GM08714 (cell line): ENCODE data around the gene CTIF.
A peak's percentile ranks its signal among the peaks of the same experiment; 100 is the strongest.

Experiments used
- H3K4me3 ChIP-seq: fragments of 200-500 bp; sonication (Bioruptor generic); 2 replicates; pipeline ENCODE4 v1.5.1; 2014; ENCODE audit warnings: mild to moderate bottlenecking, low read length, inconsistent platforms
- ZNF274 ChIP-seq: IDR thresholded peaks from 2 replicates; pipeline ENCODE4 v1.6.1; 2012; ENCODE audit warnings: mild to moderate bottlenecking, low read depth, low read length

CTIF gene

GRCh38 chr18:48827291-48828193 is 288.7 kb downstream of the CTIF start:
- no peak for TF ChIP-seq ZNF274
- H3K4me3 ChIP-seq = no peak overlapping the region

GRCh38 chr18:48828194-48828545 is 289.3 kb downstream of the CTIF start:
- TF ChIP-seq ZNF274 = no peak
- no peak overlapping the region for H3K4me3 ChIP-seq

- no peak for TF ChIP-seq ZNF274
- no peak overlapping the region for H3K4me3 ChIP-seq
Measured at GRCh38 chr18:48828691-48829442, 290.0 kb downstream of the CTIF start.

- no peak for TF ChIP-seq ZNF274
- no peak overlapping the region for H3K4me3 ChIP-seq
Measured at GRCh38 chr18:48829443-48830149, 290.8 kb downstream of the CTIF start.

GRCh38 chr18:48831113-48831759 is 292.4 kb downstream of the CTIF start:
- no peak overlapping the region for H3K4me3 ChIP-seq
- no peak for TF ChIP-seq ZNF274

- no peak for TF ChIP-seq ZNF274
- H3K4me3 ChIP-seq = no peak overlapping the region
Measured at GRCh38 chr18:48831802-48832201, 293.0 kb downstream of the CTIF start.

- H3K4me3 ChIP-seq = peak overlapping the region; percentile 18; the same call in 1 of the 2 replicates
- no peak for TF ChIP-seq ZNF274
Measured at GRCh38 chr18:48832938-48833700, 294.3 kb downstream of the CTIF start.

- peak overlapping the region; percentile 37; the same call in 1 of the 2 replicates for H3K4me3 ChIP-seq
- no peak for TF ChIP-seq ZNF274
Measured at GRCh38 chr18:48833701-48834412, 295.0 kb downstream of the CTIF start.

GRCh38 chr18:48834413-48835031 is 295.7 kb downstream of the CTIF start:
- no peak for TF ChIP-seq ZNF274
- H3K4me3 ChIP-seq = peak overlapping the region; percentile 37; the same call in 1 of the 2 replicates

- H3K4me3 ChIP-seq = no peak overlapping the region
- no peak for TF ChIP-seq ZNF274
Measured at GRCh38 chr18:48835119-48835518, 296.3 kb downstream of the CTIF start.

- H3K4me3 ChIP-seq = no peak overlapping the region
- no peak for TF ChIP-seq ZNF274
Measured at GRCh38 chr18:48835745-48836170, 296.9 kb downstream of the CTIF start.

GRCh38 chr18:48836231-48836805 is 297.5 kb downstream of the CTIF start:
- H3K4me3 ChIP-seq = no peak overlapping the region
- TF ChIP-seq ZNF274 = no peak
